ENCODE measurements around the gene TRIOBP. TPM values are rescaled to one million over a fixed set of nuclear protein-coding genes. Genes with fewer than 3 reads are reported as not detected.

TRIOBP gene
- total RNA-seq, 2 donors from 2014 or later = 17.4 to 26.0 TPM

Other genes with a start within 250 kb of the TRIOBP start
- 100 to 1,000 TPM in 1 of 2 donors, 10 to 100 TPM in 1; 88.7 to 169 TPM for gene MFNG, start 210.7 kb upstream of the TRIOBP start, total RNA-seq
- under 1 TPM; 0.09 to 0.51 TPM for gene CARD10, start 177.6 kb upstream of the TRIOBP start, total RNA-seq
- 1 to 10 TPM in 1 of 2 donors, under 1 TPM in 1; 0.09 to 1.9 TPM for gene CDC42EP1, start 136.6 kb upstream of the TRIOBP start, total RNA-seq
- gene LGALS2, start 117.0 kb upstream of the TRIOBP start, total RNA-seq = not detected
- 10 to 100 TPM; 68.8 to 83.9 TPM for gene GGA1, start 88.2 kb upstream of the TRIOBP start, total RNA-seq
- gene SH3BP1, start 57.4 kb upstream of the TRIOBP start, total RNA-seq = 10 to 100 TPM; 82.9 to 98.5 TPM
- gene PDXP, start 38.3 kb upstream of the TRIOBP start, total RNA-seq = 10 to 100 TPM; 34.5 to 38.2 TPM
- 100 to 1,000 TPM; 362 to 981 TPM for gene LGALS1, start 21.4 kb upstream of the TRIOBP start, total RNA-seq
- 10 to 100 TPM; 24.0 to 42.1 TPM for gene NOL12, start 10.7 kb upstream of the TRIOBP start, total RNA-seq
- gene GCAT, start 110.9 kb downstream of the TRIOBP start, total RNA-seq = 10 to 100 TPM in 1 of 2 donors, 1 to 10 TPM in 1; 7.5 to 20.7 TPM
- not detected for gene GALR3, start 126.3 kb downstream of the TRIOBP start, total RNA-seq
- gene ANKRD54, start 147.3 kb downstream of the TRIOBP start, total RNA-seq = 10 to 100 TPM; 16.6 to 22.4 TPM
- gene EIF3L, start 152.4 kb downstream of the TRIOBP start, total RNA-seq = 1,000 to 10,000 TPM in 1 of 2 donors, 100 to 1,000 TPM in 1; 699 to 1,046 TPM
- gene MICALL1, start 209.2 kb downstream of the TRIOBP start, total RNA-seq = 10 to 100 TPM; 13.9 to 16.5 TPM